ENCODE results near the gene FFAR3. TPM values are rescaled to one million over a fixed set of nuclear protein-coding genes. Genes with fewer than 3 reads are reported as not detected.
A peak's percentile ranks its signal among the peaks of the same experiment; 100 is the strongest.
"Not testable (repeated sequence)": the region's sequence is repeated elsewhere in the genome, so short reads cannot be mapped to it uniquely, and the experiment has no call there.

FFAR3 gene
- total RNA-seq, 2 experiments from 2014 or later, result not detected

DNA sequence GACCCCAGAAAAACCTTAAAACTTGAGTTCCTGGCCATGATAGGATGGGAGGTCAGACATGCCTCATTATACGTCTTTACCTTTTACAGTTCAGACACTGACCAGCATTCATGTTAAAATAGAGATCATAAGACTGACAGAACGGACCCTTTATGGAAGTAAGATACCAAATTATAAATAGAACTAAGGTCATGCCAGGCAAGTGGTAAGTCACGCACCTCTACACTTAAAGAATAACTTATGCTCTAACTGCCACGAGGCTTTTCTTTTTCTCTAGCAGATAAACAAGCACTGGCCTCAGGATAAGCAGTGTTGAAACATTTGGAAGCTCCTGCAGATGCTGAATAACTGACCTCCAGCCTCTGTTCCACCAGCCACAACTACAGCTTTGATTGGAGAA is 41.0 kb downstream of the FFAR3 start:
- no peak for DNase-seq
- Mint-ChIP-seq H3K4me1 (peaks cover 4% of the 10 kb centered on the region), H3K36me3 (no peaks in the 10 kb centered on the region), H3K4me3 (no peak overlapping the region), H3K9me3 (ENCODE audit: low read depth) (no peaks in the 10 kb centered on the region), H3K27ac (no peak overlapping the region), H3K27me3 (peaks cover 13% of the 10 kb centered on the region)
- no peak for ATAC-seq
- CTCF ChIA-PET, result no interaction called here

DNA sequence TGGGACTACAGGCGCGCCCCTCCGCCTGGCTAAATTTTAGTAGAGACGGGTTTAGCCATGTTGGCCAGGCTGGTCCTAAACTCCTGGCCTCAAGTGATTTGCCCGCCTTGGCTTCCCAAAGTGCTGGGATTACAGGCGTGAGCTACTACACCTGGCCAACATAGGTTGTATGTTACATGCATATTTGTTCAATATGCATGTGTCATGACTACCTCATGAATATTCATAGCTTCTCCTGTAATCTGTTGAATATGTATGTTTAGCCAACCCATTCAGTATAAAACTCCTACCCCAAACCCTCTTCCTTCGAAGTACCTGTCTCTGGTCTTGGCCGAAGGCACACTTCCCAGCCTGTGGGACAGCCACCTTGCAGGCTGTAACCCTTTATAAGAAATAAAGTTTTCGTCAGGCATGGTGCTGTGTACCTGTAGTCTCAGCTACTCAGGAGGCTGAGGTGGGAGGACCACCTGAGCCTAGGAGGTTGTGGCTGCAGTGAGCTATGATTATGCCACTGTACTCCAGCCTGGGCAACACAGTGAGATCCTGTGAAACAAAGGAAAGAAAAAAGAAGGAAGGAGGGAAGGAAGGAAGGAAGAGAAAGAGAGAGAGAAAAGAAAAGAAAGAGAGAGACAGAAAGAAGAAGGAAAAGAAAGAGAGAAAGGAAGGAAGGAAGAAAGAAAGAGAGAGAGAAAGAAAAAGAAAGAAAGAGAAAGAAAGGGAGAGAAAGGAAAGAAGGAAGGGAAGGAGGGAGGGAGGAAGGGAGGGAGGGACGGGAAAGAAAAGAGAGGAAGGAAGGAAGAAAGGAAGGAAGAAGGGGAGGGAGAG is 41.9 kb downstream of the FFAR3 start:
- no peak for ATAC-seq
- Mint-ChIP-seq H3K27ac (no peak overlapping the region), H3K9me3 (ENCODE audit: low read depth) (no peaks in the 10 kb centered on the region), H3K27me3 (peaks cover 13% of the 10 kb centered on the region), H3K4me3 (no peak overlapping the region), H3K36me3 (peaks cover 1% of the 10 kb centered on the region), H3K4me1 (peaks cover 10% of the 10 kb centered on the region)
- CTCF ChIA-PET, result no interaction called here
- DNase-seq, result no peak

DNA sequence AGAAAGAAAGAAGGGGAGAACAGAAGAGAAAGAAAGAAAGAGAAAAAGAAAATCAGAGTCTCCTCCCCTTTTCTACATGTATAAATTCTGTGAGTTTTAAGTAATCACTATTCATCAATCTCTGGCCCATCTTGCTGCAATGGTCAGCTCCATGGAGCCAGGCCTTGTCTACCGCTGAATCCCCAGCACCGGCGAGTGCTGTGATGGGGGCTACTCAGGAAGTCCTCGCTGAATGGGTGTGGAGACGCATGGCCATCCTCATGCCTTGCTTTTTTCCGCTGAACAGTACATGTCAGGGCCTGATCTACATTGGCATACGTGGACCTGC is 42.5 kb downstream of the FFAR3 start:
- DNase-seq (no peak), ATAC-seq (no peak)
- H3K4me1 Mint-ChIP-seq, result peaks cover 13% of the 10 kb centered on the region
- CTCF ChIA-PET, result interaction anchor here (1.6 kb wide), 1 partner anchor 17 kb away, joined by 4 read pairs; no protein-coding TSS in a partner anchor
- H3K27ac Mint-ChIP-seq, result no peak overlapping the region
- H3K9me3 Mint-ChIP-seq (ENCODE audit: low read depth), result no peaks in the 10 kb centered on the region
- H3K36me3 Mint-ChIP-seq, result peaks cover 1% of the 10 kb centered on the region
- H3K27me3 Mint-ChIP-seq, result peaks cover 13% of the 10 kb centered on the region
- no peak overlapping the region for H3K4me3 Mint-ChIP-seq

DNA sequence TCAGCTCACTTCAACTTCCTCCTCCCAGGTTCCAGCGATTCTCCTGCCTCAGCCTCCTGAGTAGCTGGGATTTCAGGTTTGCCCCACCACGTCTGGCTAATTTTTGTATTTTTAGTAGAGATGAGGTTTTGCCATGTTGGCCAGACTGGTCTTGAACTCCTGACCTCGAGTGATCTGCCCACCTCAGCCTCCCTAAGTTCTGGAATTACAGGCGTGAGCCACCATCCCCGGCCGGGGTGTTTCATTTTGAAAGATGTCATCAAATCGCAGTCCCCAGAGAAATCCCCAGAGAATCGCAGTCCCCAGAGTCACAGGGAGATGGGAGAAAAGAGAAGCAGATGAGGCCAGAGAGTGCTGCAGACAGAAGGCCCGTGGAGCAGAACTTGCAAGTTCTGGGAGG is 43.2 kb downstream of the FFAR3 start:
- H3K36me3 Mint-ChIP-seq; H3K4me3 Mint-ChIP-seq; H3K27ac Mint-ChIP-seq; DNase-seq; H3K9me3 Mint-ChIP-seq (ENCODE audit: low read depth); ATAC-seq: not testable (repeated sequence)
- CTCF ChIA-PET, result interaction anchor here (1.5 to 1.6 kb wide), 2 partner anchors 16 to 48 kb away, joined by 3 to 4 read pairs; no protein-coding TSS in a partner anchor
- Mint-ChIP-seq H3K4me1 (peaks cover 13% of the 10 kb centered on the region), H3K27me3 (peaks cover 13% of the 10 kb centered on the region)

DNA sequence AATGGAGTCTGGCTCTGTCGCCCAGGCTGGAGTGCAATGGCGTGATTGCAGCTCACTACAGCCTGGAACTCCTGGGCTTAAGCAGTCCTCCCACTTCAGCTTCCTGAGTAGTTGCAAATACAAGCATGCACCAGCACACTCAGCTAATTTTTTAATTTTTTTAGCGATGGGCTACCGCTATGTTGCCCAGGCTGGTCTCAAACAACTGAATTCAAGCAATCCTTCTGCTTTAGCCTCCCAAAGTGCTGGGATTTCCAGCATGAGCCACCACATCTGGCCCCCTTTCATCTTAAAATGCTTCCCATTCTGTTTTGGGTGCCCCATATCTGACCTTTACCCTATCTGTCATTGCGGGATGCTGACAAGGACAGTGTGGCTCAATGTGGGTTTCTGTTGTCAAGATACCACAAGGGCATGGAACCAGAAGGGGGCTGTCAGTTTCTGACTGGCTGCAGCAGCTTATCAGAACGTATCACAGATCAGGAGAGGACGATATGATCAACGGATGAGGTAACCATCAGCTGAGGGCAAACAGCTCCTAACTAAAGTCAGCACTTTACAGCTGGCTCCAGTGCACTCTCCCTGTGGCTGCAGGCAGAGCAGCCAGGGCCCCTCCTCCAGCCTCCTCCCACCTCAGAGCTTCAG is 45.0 kb downstream of the FFAR3 start:
- no peak overlapping the region for H3K4me3 Mint-ChIP-seq
- ATAC-seq (no peak), DNase-seq (no peak)
- peaks cover 13% of the 10 kb centered on the region for H3K27me3 Mint-ChIP-seq
- H3K4me1 Mint-ChIP-seq, result peaks cover 13% of the 10 kb centered on the region
- H3K9me3 Mint-ChIP-seq (ENCODE audit: low read depth), result no peaks in the 10 kb centered on the region
- CTCF ChIA-PET, result interaction anchor here (0.7 to 2.3 kb wide), 4 partner anchors 50 to 107 kb away, joined by 3 to 5 read pairs (median 3); no protein-coding TSS in a partner anchor
- peaks cover 1% of the 10 kb centered on the region for H3K36me3 Mint-ChIP-seq
- H3K27ac Mint-ChIP-seq, result no peak overlapping the region

DNA sequence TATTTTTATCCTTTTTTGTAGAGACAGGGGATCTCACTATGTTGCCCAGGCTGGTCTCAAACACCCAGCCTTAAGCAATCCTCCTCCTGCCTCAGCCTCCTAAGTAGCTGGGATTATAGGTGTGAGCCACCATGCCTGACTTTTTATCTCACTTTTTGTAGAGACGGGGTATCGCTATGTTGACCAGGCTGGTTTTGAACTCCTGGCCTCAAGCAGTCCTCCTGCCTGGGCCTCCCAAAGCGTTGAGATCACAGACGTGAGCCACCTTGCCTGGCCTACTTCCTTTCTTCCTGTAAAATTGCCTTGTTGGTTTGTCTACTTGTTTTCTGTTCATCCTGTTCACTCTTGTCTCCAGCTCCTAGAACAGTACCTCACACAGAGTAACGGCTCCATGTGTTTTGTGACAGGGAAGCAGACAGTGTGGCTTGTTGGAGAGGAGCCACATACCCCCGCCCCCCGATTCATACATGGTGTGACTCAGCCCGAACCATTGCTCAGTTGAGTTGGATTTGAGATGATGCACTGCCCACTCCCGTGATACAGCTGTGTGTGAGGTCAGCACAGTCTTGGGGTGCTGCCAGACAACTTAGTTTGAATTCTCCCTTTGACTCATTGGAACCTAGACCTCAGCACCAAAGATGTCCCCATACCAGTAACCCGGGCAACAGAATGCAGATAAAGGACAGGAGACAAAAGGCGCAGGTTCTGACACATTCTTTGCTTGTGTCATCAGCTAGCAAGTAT is 46.8 kb downstream of the FFAR3 start:
- H3K4me1 Mint-ChIP-seq, result peaks cover 13% of the 10 kb centered on the region
- CTCF ChIA-PET, result interaction anchor here (2.3 kb wide), 1 partner anchor 52 kb away, joined by 5 read pairs; no protein-coding TSS in a partner anchor
- peaks cover 1% of the 10 kb centered on the region for H3K36me3 Mint-ChIP-seq
- no peaks in the 10 kb centered on the region for H3K9me3 Mint-ChIP-seq (ENCODE audit: low read depth)
- ATAC-seq (peak; percentile 80), DNase-seq (peak; percentile 67)
- H3K27ac Mint-ChIP-seq, result no peak overlapping the region
- H3K27me3 Mint-ChIP-seq, result peaks cover 16% of the 10 kb centered on the region
- H3K4me3 Mint-ChIP-seq, result no peak overlapping the region

DNA sequence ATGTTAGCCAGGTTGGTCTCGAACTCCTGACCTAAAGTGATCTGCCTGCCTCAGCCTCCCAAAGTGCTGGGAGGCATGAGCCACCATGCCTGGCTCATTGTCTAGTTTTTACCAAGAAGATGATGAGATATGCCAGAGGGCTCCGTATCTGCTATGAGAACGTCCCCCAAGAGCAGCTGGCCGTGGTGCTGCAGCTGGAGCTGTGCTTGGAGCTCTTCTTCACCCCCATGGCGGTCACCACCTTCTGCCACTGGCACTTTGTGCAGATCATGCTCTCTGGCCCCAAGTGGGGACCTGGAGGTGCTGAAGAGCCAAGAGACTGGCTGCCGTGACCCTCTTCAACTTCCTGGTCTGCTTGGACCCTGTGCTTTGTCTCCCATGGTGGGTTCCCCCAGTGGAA is 49.4 kb downstream of the FFAR3 start:
- Mint-ChIP-seq H3K36me3 (peaks cover 3% of the 10 kb centered on the region), H3K27me3 (peaks cover 23% of the 10 kb centered on the region), H3K9me3 (ENCODE audit: low read depth) (no peaks in the 10 kb centered on the region), H3K27ac (no peak overlapping the region), H3K4me3 (no peak overlapping the region), H3K4me1 (peaks cover 13% of the 10 kb centered on the region)
- CTCF ChIA-PET, result no interaction called here
- DNase-seq (no peak), ATAC-seq (no peak)

DNA sequence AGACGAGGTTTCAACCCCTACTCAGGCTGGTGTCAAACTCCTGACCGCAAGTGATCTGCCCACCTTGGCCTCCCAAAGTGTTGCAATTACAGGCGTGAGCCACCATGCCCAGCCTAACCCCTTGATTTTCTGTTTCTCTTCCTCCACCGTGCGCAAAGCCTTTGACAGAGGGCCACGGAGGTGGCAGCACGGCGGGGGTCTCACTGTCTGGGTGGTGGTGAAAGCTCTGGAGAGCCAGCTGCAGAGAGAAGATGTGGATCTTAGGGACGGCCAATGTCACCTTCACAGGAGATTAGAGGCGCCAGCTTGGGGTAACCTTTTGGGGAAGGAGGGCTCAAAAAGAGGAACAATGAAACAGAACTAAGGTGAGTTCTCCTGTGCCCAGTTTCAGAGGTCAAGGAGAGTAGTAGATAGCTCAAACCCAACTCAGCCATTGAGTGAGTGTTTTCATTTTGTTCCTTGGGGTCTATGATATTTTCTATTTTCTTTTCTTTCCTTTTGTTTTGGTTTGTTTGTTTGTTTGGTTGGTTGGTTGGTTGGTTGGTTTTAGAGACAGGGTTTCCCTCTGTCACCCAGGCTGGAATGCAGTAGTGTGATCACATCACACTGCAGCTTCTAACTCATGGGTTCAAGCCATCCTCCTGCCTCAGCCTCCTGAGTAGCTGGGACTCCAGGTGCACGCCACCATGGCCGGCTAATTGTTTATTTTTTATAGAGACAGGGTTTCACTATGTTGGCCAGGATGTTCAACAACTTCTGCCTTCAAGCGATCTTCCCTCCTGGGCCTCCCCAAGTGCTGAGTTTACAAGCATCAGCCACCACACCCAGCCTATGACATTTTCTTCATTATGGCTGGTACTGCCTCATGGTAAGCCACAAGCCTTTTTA is 50.3 kb downstream of the FFAR3 start:
- Mint-ChIP-seq H3K4me1 (peaks cover 10% of the 10 kb centered on the region), H3K27ac (peak overlapping the region; percentile 12), H3K4me3 (no peak overlapping the region), H3K9me3 (ENCODE audit: low read depth) (no peaks in the 10 kb centered on the region), H3K27me3 (peaks cover 28% of the 10 kb centered on the region), H3K36me3 (peaks cover 3% of the 10 kb centered on the region)
- CTCF ChIA-PET, result no interaction called here
- ATAC-seq, result no peak
- DNase-seq, result no peak

DNA sequence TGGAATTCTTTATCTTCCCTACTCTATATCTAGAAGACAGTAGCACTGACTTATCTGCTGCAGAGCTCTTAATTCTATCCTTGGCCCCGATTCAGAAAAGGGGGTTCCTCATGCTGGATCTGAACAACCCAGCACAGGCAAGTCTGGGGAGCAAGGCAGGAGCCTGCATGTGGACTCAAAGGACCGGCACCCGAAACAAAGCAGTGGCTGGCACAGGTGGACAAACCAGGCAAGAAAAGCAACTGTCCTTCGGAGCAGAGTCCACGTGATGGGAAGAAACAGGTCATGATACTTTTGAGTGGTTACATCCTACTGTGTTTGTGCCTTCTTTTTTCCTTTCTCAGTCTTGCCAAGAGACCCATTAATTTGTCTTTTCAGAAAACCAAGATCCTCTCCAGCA is 50.9 kb downstream of the FFAR3 start:
- Mint-ChIP-seq H3K27me3 (peaks cover 32% of the 10 kb centered on the region), H3K36me3 (peaks cover 3% of the 10 kb centered on the region), H3K4me1 (peaks cover 9% of the 10 kb centered on the region), H3K4me3 (no peak overlapping the region), H3K27ac (no peak overlapping the region), H3K9me3 (ENCODE audit: low read depth) (no peaks in the 10 kb centered on the region)
- CTCF ChIA-PET, result no interaction called here
- DNase-seq (no peak), ATAC-seq (no peak)

Small RNA genes lying within 50 kb of the gene (microRNA-seq; reads per million reads assigned to microRNA genes)
- not detected for gene MIR5196

Other genes starting within 250 kb of the FFAR3 start
- not detected for gene FXYD3, start 242.6 kb upstream of the FFAR3 start, total RNA-seq
- not detected for gene LGI4, start 223.4 kb upstream of the FFAR3 start, total RNA-seq
- gene FXYD1, start 219.6 kb upstream of the FFAR3 start, total RNA-seq, result under 1 TPM in 1 of 2 experiments, not detected in 1; 0.61 TPM
- gene FXYD7, start 215.2 kb upstream of the FFAR3 start, total RNA-seq, result 1 to 10 TPM; 1.1 to 1.9 TPM
- 100 to 1,000 TPM; 262 to 354 TPM for gene FXYD5, start 203.7 kb upstream of the FFAR3 start, total RNA-seq
- not detected for gene FAM187B, start 129.7 kb upstream of the FFAR3 start, total RNA-seq
- gene LSR, start 109.5 kb upstream of the FFAR3 start, total RNA-seq, result 10 to 100 TPM in 1 of 2 experiments, 1 to 10 TPM in 1; 7.2 to 10.0 TPM
- 100 to 1,000 TPM; 138 to 154 TPM for gene USF2, start 89.5 kb upstream of the FFAR3 start, total RNA-seq
- gene HAMP, start 75.9 kb upstream of the FFAR3 start, total RNA-seq, result under 1 TPM; 0.55 to 0.77 TPM
- gene MAG, start 66.3 kb upstream of the FFAR3 start, total RNA-seq, result under 1 TPM in 1 of 2 experiments, not detected in 1; 0.26 TPM
- gene CD22, start 29.3 kb upstream of the FFAR3 start, total RNA-seq, result under 1 TPM in 1 of 2 experiments, not detected in 1; 0.41 TPM
- not detected for gene FFAR1, start 10.6 kb upstream of the FFAR3 start, total RNA-seq
- gene GPR42, start 12.6 kb downstream of the FFAR3 start, total RNA-seq, result under 1 TPM in 1 of 2 experiments, not detected in 1; 0.12 TPM
- not detected for gene FFAR2, start 89.8 kb downstream of the FFAR3 start, total RNA-seq
- gene KRTDAP, start 132.0 kb downstream of the FFAR3 start, total RNA-seq, result not detected
- not detected for gene DMKN, start 155.2 kb downstream of the FFAR3 start, total RNA-seq
- gene SBSN, start 169.9 kb downstream of the FFAR3 start, total RNA-seq, result not detected
- gene GAPDHS, start 175.0 kb downstream of the FFAR3 start, total RNA-seq, result not detected
- 10 to 100 TPM; 43.6 to 65.3 TPM for gene TMEM147, start 187.2 kb downstream of the FFAR3 start, total RNA-seq
- gene ATP4A, start 205.2 kb downstream of the FFAR3 start, total RNA-seq, result not detected
- not detected for gene PMIS2, start 227.7 kb downstream of the FFAR3 start, total RNA-seq